Measurements from ENCODE around the gene TBCE.

The TBCE gene

DNA sequence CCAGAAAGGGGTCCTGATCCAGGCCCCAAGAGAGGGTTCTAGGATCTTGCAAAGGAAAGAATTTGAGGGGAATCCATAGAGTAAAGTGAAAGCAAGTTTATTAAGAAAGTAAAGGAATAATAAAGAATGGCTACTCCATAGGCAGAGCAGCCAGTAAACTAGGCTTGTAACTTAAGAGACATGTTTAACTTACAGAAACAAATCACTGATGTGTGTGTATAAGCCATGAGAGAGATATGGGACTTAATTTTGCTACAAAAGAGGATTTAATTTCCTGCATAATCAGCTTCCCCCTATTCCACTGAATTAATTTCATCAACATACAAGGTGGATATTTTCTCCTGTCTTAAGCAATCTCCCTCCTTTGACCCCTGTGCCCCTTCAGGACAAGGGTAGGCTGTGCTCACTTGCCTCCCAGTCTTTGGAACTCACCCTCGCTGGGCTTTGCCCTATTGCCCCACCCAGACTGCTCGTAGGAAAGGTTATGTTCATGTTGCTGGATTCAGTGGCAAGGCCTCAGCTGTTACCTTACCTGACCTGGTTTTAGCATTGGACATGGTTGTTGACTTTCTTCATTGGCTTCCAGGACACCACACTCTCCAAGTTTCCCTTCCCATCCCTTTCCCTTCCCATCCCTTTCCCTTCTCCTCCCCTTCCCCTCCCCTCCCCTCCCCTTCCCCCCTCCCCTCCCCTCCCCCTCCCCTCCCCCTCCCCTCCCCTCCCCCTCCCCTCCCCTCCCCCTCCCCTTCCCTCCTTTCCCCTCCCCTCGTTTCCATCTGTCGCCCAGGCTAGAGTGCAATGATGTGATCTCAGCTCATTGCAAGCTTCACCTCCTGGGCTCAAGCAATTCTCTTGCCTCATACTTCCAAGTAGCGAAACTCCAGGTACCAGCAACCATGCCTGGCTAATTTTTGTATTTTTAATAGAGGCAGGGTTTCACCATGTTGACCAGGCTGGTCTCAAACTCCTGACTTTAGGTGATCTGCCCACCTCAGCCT, 44.6 kb downstream of the TBCE start:
- peaks cover 12% of the 10 kb centered on the region for H3K4me1 ChIP-seq
- H3K36me3 ChIP-seq = peaks cover 3% of the 10 kb centered on the region; the same call in 1 of the 2 replicates
- no peaks in the 10 kb centered on the region for H3K27me3 ChIP-seq
- TF ChIP-seq, protein P1, sequence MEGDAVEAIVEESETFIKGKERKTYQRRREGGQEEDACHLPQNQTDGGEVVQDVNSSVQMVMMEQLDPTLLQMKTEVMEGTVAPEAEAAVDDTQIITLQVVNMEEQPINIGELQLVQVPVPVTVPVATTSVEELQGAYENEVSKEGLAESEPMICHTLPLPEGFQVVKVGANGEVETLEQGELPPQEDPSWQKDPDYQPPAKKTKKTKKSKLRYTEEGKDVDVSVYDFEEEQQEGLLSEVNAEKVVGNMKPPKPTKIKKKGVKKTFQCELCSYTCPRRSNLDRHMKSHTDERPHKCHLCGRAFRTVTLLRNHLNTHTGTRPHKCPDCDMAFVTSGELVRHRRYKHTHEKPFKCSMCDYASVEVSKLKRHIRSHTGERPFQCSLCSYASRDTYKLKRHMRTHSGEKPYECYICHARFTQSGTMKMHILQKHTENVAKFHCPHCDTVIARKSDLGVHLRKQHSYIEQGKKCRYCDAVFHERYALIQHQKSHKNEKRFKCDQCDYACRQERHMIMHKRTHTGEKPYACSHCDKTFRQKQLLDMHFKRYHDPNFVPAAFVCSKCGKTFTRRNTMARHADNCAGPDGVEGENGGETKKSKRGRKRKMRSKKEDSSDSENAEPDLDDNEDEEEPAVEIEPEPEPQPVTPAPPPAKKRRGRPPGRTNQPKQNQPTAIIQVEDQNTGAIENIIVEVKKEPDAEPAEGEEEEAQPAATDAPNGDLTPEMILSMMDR (IDR thresholded peaks at IDR 0.05; ENCODE audit: low read depth, low read length) = no peak
- no peak overlapping the region for H3K4me3 ChIP-seq (ENCODE audit: low read depth, low read length)
- no peaks in the 10 kb centered on the region for H3K9me3 ChIP-seq
- no peak for DNase-seq

DNA sequence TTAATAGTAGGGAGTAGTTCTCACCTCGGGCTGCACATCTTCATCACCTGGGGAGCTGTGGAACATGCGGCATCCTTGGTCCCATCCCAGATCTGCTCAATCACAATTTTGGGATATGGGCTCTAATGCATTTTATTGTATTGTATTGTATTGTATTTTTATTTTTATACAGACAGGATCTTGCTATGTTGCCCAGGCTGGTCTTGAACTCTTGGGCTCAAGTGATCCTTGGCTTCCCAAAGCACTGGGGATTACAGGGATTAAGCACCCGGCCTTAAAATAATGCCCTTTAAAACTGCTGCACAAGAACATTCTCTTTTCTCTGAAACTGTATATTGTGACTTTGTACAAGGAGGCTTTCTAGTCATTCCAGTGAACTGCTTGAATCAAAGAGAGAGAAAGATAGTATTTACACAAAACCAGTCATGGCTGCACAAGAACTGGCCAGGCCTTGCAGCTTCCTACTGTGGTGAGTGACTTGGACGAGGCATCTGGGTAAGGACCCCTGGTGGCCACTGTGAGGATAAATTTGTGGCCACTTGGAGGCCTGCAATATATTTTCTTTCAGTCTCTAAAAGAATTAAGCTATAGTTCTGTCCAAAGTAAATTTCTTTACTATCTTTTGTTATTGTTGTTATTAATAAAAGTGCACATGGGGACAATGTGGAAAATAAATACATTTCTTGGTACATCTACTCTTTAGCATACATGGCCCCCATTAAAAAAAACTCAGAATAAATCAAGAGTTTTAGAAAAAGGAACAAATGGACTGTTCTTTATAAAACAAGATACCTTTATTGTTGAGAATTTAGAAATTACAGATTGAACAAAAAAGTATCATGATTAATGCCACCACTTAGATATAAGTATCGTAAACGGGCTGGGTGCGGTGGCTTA, 48.0 kb downstream of the TBCE start:
- H3K4me1 ChIP-seq = peaks cover 5% of the 10 kb centered on the region; the same call in 1 of the 2 replicates
- TF ChIP-seq, protein P1 (IDR thresholded peaks at IDR 0.05; ENCODE audit: low read depth, low read length) = peak; percentile 89
- H3K27me3 ChIP-seq = no peaks in the 10 kb centered on the region
- no peaks in the 10 kb centered on the region for H3K9me3 ChIP-seq
- DNase-seq = peak; percentile 78
- no peak overlapping the region for H3K4me3 ChIP-seq (ENCODE audit: low read depth, low read length)
- H3K36me3 ChIP-seq = peaks cover 3% of the 10 kb centered on the region; the same call in 1 of the 2 replicates

DNA sequence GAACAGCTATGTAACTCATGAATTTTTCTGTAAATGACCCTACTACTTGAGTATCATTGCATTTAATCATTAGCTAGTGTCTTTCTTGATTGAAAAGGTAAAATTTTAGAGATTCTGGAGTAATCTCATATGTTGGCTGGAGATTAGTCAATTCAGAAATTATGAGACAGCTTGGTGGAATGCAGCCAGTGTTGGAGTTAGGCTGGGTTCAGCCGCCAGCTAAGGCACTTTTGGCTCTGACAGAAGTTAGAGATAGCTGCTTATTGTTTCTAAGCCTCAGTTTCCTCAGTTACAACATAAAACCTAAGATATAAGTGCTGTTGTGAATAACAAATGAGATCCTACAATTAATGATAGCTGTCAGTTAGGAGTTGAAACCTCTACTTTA, 49.4 kb downstream of the TBCE start:
- H3K4me1 ChIP-seq = peaks cover 4% of the 10 kb centered on the region
- H3K9me3 ChIP-seq = no peaks in the 10 kb centered on the region
- TF ChIP-seq, protein P1 (IDR thresholded peaks at IDR 0.05; ENCODE audit: low read depth, low read length) = no peak
- H3K36me3 ChIP-seq = peaks cover 3% of the 10 kb centered on the region
- H3K4me3 ChIP-seq (ENCODE audit: low read depth, low read length) = no peak overlapping the region
- no peaks in the 10 kb centered on the region for H3K27me3 ChIP-seq
- no peak for DNase-seq

DNA sequence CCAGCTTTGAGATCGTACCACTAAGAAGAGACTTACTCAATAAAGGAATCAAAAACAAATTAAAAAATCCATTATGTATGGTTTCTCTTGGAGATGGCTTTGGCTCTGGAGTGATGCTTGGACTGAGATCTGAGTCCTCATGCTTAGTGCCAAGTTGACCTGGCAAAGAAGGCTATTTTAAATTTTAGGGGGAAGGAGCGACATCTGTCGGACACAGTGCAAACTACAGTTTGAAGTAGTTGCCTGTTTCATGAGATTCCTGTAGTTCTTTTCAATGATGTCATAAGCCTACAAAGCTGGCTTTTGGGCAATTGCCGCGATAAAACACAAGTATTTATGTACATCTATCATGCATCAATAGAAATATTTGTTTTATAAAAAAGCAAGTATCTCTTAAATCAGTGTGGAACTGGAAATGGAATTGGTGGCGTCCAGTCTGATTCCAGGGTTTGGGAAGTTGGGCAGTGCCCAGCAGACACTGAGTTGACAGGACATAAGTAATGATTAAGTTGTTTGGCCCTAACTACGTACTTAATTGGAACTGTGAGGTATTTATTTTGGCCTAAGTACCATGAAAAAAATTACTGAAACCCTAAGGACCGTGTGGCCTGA, 50.0 kb downstream of the TBCE start:
- Histone ChIP-seq H3K4me3 (ENCODE audit: low read depth, low read length) (no peak overlapping the region), H3K36me3 (peaks cover 3% of the 10 kb centered on the region), H3K4me1 (peaks cover 8% of the 10 kb centered on the region), H3K9me3 (no peaks in the 10 kb centered on the region), H3K27me3 (no peaks in the 10 kb centered on the region)
- TF ChIP-seq, protein P1 (IDR thresholded peaks at IDR 0.05; ENCODE audit: low read depth, low read length) = peak; percentile 88
- DNase-seq = peak; percentile 51

DNA sequence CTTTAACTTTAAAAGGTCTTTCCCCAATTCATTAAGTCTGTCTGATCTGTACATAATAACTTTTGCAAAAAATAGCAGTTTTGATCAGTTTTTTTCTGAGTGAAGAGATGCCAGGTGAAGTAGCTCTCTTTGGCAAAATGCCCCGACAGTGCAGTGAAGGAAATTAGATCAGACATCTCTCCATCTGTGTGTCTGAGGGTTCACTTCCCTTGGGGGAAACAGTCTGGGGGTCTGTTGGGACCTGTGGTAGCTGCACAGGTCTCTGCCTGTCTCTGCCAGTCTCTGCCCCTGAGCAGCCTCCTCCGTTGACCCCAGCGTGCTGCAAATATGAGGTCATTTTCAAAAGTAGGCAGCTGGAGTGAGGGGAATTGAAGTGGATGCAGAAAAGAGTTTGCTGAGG, 54.5 kb downstream of the TBCE start:
- no peaks in the 10 kb centered on the region; the same call in none of the 2 replicates for H3K36me3 ChIP-seq
- no peak overlapping the region for H3K4me3 ChIP-seq (ENCODE audit: low read depth, low read length)
- H3K27me3 ChIP-seq = no peaks in the 10 kb centered on the region
- TF ChIP-seq, protein P1 (IDR thresholded peaks at IDR 0.05; ENCODE audit: low read depth, low read length) = no peak
- peak; percentile 59 for DNase-seq
- H3K9me3 ChIP-seq = no peaks in the 10 kb centered on the region
- H3K4me1 ChIP-seq = peaks cover 12% of the 10 kb centered on the region

Measured in BE2C (cell line).